RWPE2 (cell line): ENCODE measurements around the gene ZNF410.

Experiments used
- ATAC-seq: fragments of 200-7000 bp; cut with Tn5 transposase; 3 replicates; pipeline ENCODE4 v1.9.1; 2021; ENCODE audit warnings: low read depth
- DNase-seq: peaks from one replicate; pipeline ENCODE4 v3.0.0-alpha.2; 2020; ENCODE audit warnings: low spot score
- H3K27ac ChIP-seq: fragments of 450-650 bp; 2 replicates; pipeline ENCODE4 v1.5.1; 2017; ENCODE audit warnings: mild to moderate bottlenecking; ENCODE audit not compliant: poor library complexity, severe bottlenecking
- H3K27me3 ChIP-seq: fragments of 250-450 bp; sonication (Bioruptor Pico); 2 replicates; pipeline ENCODE4 v1.5.1; 2021; ENCODE audit warnings: mild to moderate bottlenecking, moderate library complexity; ENCODE audit not compliant: insufficient read depth, poor library complexity, severe bottlenecking
- H3K36me3 ChIP-seq: fragments of 250-450 bp; sonication (Bioruptor Pico); 2 replicates; pipeline ENCODE4 v1.5.1; 2020; ENCODE audit warnings: low read depth, mild to moderate bottlenecking, moderate library complexity
- H3K4me1 ChIP-seq: fragments of 250-450 bp; sonication (Bioruptor Pico); 2 replicates; pipeline ENCODE4 v1.5.1; 2021; ENCODE audit warnings: mild to moderate bottlenecking, moderate library complexity; ENCODE audit not compliant: insufficient read depth, poor library complexity, severe bottlenecking
- H3K4me3 ChIP-seq: fragments of 250-450 bp; sonication (Bioruptor Pico); 2 replicates; pipeline ENCODE4 v1.5.1; 2021; ENCODE audit warnings: mild to moderate bottlenecking, moderate library complexity; ENCODE audit not compliant: severe bottlenecking
- H3K9me3 ChIP-seq: fragments of 250-450 bp; sonication (Bioruptor Pico); 2 replicates; pipeline ENCODE4 v1.5.1; 2021; ENCODE audit warnings: mild to moderate bottlenecking, moderate library complexity; ENCODE audit not compliant: severe bottlenecking
- CTCF ChIP-seq: fragments of 450-650 bp; IDR thresholded peaks from one replicate; pipeline ENCODE4 v1.5.1; 2017; ENCODE audit warnings: mild to moderate bottlenecking, moderate library complexity; ENCODE audit not compliant: poor library complexity, severe bottlenecking

The ZNF410 gene

DNA sequence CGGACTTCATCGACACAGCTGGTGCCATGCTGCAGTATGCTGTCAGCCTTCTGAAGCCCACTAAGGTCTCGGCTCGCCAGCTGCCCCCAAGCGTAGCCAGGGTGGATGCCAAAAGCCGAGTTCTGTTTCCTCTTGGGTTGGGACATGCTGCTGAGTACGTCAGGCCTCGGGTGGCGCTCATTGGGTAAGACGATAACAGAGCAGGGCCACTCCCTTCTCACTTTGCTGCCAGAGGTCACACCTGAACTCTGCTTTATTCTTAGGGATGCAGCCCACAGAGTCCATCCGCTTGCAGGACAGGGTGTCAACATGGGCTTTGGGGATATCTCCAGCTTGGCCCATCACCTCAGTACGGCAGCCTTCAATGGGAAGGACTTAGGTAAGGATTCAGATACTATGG, 74.5 kb downstream of the ZNF410 start:
- Histone ChIP-seq H3K27ac (no peak overlapping the region), H3K36me3 (peaks cover 95% of the 10 kb centered on the region), H3K4me1 (no peaks in the 10 kb centered on the region), H3K9me3 (no peaks in the 10 kb centered on the region), H3K27me3 (no peaks in the 10 kb centered on the region), H3K4me3 (no peak overlapping the region)
- no peak for DNase-seq
- no peak for TF ChIP-seq CTCF
- ATAC-seq, result no peak

DNA sequence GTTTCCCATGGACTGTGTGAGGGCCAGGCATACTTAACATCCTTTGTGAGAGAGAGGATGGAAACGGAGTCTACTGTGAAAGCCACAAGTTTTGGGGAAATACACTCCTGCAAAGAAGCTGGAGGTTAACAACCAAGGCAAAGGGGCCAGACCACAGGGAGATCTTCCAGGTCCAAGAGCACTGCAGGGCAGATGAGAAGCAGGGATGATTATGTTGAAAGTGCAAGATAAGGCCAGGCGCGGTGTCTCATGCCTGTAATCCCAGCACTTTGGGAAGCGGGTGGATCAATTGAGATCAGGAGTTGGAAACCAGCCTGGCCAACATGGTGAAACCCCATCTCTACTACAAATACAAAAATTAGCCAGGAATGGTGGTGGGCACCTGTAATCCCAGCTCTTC, 78.6 kb downstream of the ZNF410 start:
- ATAC-seq (no peak), DNase-seq (no peak)
- Histone ChIP-seq H3K4me1 (no peaks in the 10 kb centered on the region), H3K4me3 (no peak overlapping the region), H3K27me3 (no peaks in the 10 kb centered on the region), H3K9me3 (no peaks in the 10 kb centered on the region), H3K27ac (no peak overlapping the region), H3K36me3 (peaks cover 80% of the 10 kb centered on the region)
- no peak for TF ChIP-seq CTCF

GRCh38 chr14:73968885-73969284, 82.2 kb downstream of the ZNF410 start:
- no peak for ATAC-seq

GRCh38 chr14:73973497-73973896, 86.8 kb downstream of the ZNF410 start:
- no peak for DNase-seq
- Histone ChIP-seq H3K9me3 (no peaks in the 10 kb centered on the region), H3K4me3 (no peak overlapping the region), H3K27me3 (no peaks in the 10 kb centered on the region), H3K27ac (no peak overlapping the region), H3K4me1 (no peaks in the 10 kb centered on the region), H3K36me3 (peaks cover 41% of the 10 kb centered on the region)
- no peak for ATAC-seq
- no peak for TF ChIP-seq CTCF

More at GRCh38 chr14:73968885-73969284, 82.2 kb downstream of the ZNF410 start:
- TF ChIP-seq CTCF, result no peak
- Histone ChIP-seq H3K27ac (no peak overlapping the region), H3K36me3 (peaks cover 61% of the 10 kb centered on the region), H3K4me3 (no peak overlapping the region), H3K4me1 (no peaks in the 10 kb centered on the region), H3K27me3 (no peaks in the 10 kb centered on the region), H3K9me3 (no peaks in the 10 kb centered on the region)
- DNase-seq, result no peak

DNA sequence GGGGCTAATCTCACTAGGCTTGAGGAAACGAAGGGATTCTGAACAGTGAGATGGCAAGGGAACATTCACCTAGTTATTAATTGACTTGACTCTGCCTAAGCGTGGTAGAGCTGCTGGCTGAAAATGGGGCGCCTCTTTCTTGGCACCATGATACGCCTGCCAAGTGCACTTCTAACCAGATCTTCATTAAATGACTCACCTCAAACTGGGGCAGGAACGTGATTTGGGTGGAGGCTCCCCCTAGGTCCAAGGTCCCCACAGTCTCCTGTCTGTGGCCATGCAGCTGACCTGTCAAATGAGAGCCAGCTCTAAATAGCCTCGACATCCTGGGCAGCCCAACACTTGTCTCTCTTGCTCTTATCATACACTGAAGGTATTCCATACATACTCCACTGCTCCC, 89.5 kb downstream of the ZNF410 start:
- DNase-seq (no peak), ATAC-seq (no peak)
- no peak overlapping the region for H3K27ac ChIP-seq
- no peaks in the 10 kb centered on the region for H3K27me3 ChIP-seq
- H3K36me3 ChIP-seq, result peaks cover 38% of the 10 kb centered on the region
- H3K4me1 ChIP-seq, result no peaks in the 10 kb centered on the region
- no peaks in the 10 kb centered on the region for H3K9me3 ChIP-seq
- no peak for TF ChIP-seq CTCF
- no peak overlapping the region for H3K4me3 ChIP-seq
